Fibroblast of lung (primary cell): Measurements from ENCODE around the gene OLIG1.

Experiments used
- EZH2 ChIP-seq: IDR thresholded peaks from 2 replicates; pipeline ENCODE4 v1.5.1; 2012; ENCODE audit warnings: low read length, control low read depth, mild to moderate bottlenecking; ENCODE audit errors: missing control alignments
- TF ChIP-seq, protein P1 (sequence below), 2 donors: IDR thresholded peaks in 1 of 2; conservative IDR thresholded peaks in 1 of 2; 1 replicate in 1 of 2; 2 replicates in 1 of 2; pipeline ENCODE4 v1.5.1; 2011 to 2012; ENCODE audit warnings: low read length in 2 of 2, control low read depth in 1 of 2, inconsistent platforms in 1 of 2, low read depth in 1 of 2, mild to moderate bottlenecking in 1 of 2

DNA sequence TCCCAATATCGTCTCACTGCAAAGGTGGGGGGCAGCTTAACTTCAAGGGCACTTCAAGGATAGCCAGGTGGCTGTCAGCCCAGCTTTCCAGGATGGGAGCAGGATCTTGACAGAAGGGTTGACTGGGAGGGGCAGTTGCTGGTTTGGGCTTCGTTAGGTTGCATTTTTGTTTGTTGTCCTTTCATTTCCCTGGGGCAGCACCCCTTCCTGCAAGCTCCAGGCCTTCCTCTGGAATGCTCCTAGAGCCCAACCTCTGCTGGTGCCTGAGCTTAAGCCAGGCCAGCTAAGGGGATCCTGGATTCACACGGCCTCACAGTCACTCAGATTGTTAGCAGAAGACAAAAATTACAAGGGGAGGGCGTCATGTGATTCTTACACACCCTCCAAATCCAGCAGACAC, 48.3 kb upstream of the OLIG1 start:
- TF ChIP-seq, protein P1, sequence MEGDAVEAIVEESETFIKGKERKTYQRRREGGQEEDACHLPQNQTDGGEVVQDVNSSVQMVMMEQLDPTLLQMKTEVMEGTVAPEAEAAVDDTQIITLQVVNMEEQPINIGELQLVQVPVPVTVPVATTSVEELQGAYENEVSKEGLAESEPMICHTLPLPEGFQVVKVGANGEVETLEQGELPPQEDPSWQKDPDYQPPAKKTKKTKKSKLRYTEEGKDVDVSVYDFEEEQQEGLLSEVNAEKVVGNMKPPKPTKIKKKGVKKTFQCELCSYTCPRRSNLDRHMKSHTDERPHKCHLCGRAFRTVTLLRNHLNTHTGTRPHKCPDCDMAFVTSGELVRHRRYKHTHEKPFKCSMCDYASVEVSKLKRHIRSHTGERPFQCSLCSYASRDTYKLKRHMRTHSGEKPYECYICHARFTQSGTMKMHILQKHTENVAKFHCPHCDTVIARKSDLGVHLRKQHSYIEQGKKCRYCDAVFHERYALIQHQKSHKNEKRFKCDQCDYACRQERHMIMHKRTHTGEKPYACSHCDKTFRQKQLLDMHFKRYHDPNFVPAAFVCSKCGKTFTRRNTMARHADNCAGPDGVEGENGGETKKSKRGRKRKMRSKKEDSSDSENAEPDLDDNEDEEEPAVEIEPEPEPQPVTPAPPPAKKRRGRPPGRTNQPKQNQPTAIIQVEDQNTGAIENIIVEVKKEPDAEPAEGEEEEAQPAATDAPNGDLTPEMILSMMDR (conservative IDR thresholded peaks at IDR 0.05 in 1 of 2, IDR thresholded peaks at IDR 0.05 in 1 of 2; ENCODE audit: low read depth in 1 of 2, low read length in 2 of 2) = no peak
- TF ChIP-seq EZH2 = no peak
